ENCODE data around the gene SMC3.
"Not testable (repeated sequence)": the region's sequence is repeated elsewhere in the genome, so short reads cannot be mapped to it uniquely, and the experiment has no call there.

The SMC3 gene

DNA sequence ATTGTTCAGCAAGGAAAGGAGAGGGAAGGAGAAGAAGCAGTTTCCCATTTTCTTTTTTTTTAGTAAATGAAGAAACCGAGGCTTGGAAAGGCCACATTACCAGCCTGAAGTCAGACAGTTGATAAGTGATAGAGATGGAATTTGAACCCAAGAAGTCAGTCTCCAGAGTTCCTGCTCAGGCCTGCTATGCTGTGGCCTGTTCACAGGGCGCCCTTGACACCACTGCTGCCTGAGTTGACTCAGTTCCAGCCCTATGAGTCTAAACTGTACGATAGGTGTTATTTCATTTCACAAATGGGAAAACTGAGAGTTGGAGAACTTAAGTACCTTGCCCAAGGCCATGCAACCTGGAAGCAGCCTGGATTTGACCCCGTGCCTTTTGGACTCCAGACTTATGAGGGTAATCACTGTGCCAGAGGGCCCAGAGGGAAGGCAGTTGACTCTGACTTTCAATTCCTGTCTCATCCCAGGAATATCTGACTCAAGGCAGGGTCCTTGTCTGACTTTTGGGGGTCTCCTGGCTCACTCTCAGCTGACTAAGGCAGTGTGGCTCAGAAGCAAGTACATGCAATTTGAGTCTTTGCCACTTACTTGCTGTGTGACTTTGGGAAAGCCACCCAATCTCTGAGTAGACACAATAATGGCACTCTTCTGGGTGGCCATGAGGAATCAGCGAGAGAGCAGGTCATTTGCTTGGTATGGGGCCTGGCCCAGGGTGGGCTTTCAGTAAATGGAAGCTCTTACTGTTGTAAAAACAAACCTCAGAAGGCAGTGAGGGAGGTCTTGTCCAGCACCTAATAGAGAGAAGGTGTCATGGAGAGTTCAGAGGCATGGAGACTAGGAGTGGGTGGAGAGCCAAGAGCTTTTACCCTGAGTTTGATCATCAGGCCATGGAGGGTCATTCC is 58.7 kb downstream of the SMC3 start:
- no peak for DNase-seq

DNA sequence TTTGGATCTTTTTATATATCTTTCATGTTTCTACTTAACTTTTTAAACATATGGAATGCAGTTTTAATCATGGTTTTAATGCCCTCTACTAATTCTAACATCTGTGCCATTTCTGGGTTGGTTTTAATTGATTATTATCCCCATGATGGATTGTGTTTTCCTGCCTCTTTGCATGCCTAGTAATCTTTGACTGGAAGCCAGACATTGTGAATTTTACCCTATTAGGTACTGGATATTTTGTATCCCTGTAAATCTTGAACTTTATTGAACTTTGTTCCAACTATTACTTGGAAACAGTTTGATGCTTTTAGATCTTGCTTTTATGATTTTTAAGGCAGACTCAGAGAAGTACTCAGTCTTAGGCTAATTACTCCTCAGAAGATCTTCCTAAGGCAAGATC is 60.7 kb downstream of the SMC3 start:
- DNase-seq, result no peak

- DNase-seq, result peak; percentile 75
Measured at GRCh38 chr10:110629680-110630191, 62.2 kb downstream of the SMC3 start.

GRCh38 chr10:110631934-110632333 is 64.4 kb downstream of the SMC3 start:
- DNase-seq, result no peak

- DNase-seq, result no peak
Measured at GRCh38 chr10:110632591-110633215, 65.2 kb downstream of the SMC3 start.

GRCh38 chr10:110634527-110635209 is 67.2 kb downstream of the SMC3 start:
- DNase-seq, result peak; percentile 59

DNA sequence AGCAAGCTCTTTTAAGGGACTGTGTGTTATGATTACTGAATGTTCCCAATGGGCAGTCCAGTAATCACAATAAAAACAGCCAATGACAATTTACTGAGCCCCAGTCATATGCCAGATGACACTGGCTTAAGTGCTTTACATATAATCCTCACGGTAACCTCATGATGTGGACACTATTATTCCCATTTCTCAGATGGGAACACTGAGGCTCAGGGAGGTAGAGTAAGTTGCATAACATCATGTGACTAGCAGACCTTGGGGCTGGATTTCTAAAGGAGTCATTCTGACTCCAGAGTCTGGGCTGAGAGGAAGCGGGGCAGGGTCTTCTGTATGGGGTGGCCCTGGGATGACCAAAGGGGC is 69.1 kb downstream of the SMC3 start:
- DNase-seq, result no peak

DNA sequence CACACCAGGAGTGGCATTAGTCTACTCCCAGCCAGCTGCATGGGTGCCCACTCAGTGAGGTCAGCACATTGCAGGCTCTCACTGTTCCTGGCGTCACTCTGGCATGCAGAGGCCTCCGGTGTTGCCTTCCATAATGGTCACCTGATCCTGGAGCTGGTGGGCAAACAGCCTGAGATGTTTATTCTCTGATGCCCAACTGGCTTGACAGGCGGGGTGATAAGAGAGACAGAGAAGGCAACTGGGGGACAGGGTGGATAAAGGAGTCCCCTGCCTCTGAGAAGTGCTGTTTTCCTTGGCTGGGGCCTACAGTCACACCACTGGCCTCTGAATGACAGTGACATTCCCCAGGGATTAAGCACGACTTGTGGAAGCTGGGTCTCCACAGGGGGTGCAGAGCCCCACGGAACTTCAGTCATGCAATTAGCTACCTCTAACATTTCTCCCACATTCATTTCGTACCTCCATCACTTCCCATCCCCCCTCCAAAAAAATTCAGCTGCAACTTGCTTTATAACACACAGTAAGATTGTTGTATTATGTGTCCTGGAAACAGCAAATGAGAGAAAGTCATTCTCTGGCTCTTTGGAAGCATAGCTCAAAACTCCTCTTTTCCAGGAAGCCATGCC is 69.5 kb downstream of the SMC3 start:
- no peak for DNase-seq

- DNase-seq, result no peak
Measured at GRCh38 chr10:110637558-110638053, 70.1 kb downstream of the SMC3 start.

GRCh38 chr10:110638319-110638718 is 70.8 kb downstream of the SMC3 start:
- no peak for DNase-seq

DNA sequence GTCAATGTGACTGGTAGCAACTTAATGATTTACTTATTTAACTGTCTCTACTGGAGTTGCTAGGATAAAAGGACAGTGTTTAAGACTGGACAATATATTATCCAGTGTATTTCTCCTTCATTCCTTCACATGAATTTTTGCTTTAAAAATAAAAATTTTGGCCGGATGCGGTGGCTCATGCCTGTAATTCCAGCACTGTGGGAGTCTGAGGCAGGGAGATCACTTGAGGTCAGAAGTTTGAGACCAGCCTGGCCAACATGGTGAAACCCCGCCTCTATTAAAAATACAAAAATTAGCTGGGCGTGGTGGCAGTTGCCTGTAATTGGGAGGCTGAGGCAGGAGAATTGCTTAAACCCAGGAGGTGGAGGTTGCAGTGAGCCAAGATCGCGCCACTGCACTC is 71.6 kb downstream of the SMC3 start:
- DNase-seq, result not testable (repeated sequence)

GRCh38 chr10:110639858-110640257 is 72.4 kb downstream of the SMC3 start:
- not testable (repeated sequence) for DNase-seq

DNA sequence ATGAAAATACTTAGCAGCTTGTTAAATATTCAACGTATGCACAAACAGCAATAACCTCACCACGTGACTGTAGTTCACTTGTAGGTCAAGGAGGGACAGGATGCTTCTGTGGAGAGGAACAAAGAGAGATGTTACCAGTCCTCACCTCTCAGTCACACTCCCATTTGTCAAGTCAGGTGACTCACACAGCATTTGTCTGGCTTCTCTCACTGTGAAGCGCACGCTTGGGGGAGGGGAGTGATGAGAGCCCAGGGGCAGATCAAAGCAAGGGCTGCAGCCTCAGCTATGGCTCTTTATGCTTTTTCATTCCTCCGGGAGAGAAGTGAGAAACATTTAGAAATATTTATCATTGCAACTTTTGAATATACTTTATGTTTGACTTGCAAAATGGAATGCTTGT is 73.8 kb downstream of the SMC3 start:
- DNase-seq, result no peak

DNA sequence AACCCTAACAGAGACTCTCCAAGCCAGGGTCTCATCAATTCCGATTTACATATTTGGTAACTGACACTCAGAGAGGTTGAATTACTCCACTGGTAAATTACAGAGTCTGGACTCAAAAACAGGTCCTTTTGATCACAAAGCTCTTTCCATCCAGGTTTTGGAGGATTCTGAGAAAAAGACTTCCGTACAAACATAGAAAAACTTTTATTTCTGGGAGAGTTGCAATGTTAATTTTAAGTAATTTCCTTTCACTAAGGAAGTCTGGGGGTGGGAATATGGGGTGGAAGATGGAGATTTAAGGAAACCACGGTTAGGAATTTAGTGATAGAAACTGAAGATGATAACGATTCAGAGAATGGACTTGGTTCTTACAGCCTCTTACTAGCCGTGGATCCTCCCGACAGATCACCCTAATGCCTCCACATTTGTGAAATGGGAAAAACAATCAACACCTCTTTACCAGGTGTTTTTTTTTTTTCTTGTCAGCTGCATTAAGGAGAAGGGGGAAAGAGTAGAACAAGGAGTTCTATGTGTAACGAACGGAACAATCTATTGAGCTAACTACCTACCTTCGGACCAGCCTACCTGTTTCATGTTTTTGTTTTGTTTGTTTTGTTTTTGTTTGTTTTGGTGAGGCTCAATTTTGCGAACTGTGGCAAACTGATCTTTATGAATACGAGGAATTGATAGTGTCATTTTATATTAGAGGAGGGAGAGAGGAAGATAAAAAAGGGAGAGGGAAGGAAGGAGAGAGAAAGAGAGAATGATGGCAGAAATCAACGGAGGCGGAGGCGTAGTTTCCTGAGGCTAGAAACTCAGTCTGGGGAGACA is 74.9 kb downstream of the SMC3 start:
- DNase-seq, result no peak

GRCh38 chr10:110643035-110643652 is 75.6 kb downstream of the SMC3 start:
- DNase-seq, result no peak

DNA sequence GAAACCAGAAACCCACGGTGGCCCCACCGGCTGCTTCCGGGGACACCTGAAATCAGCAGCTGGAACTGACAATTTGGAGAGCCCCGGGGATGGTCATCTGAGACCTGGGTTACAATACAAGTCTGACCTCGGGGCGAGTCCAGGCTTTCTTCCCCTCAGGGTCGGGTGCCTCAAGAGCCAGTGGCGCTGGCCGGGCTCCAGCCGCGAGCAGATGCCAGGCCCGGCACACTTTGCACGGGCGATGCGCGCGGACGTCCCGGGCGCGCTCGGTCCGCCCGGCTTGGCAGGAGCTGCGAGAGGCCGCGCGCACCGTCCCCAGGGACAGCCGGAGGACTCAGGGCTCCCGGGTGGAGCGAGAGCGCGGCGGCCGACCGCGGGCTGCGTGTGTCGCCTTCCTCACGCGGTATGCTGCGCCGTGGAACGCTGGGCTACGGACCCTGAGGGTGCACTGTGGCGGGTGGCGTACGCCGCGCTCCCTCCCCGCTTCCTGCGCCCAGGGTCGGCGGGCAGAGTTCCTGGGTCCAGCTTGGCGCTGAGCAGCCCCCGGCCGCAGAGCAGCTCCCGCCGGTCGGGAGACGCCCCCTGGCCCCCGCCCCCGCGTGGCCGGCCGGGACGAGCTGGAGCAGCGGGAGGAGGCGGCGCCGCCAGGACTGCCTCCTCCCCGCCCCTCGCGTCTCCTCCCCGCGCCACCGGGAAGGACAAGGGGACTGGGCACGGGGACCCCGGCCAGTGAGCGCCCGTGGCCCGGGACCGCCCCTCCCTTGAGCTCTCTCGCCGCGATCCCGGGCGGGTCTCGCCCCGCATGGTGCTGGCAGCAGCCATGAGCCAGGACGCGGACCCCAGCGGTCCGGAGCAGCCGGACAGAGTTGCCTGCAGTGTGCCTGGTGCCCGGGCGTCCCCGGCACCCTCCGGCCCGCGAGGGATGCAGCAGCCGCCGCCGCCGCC is 76.4 kb downstream of the SMC3 start, which contains the start of gene RBM20:
TSS of gene RBM20 (plus strand) at position 684 of the 945 bp plus-strand sequence. CDS start at position 803, 119 bp downstream.
- no peak for DNase-seq

GRCh38 chr10:110644598-110645462 is 77.3 kb downstream of the SMC3 start:
- no peak for DNase-seq

- DNase-seq, result no peak
Measured at GRCh38 chr10:110646417-110647135, 79.1 kb downstream of the SMC3 start.

- no peak for DNase-seq
Measured at GRCh38 chr10:110647136-110647430, 79.6 kb downstream of the SMC3 start.
